ENCODE results near the gene CAMK2A. TPM values are rescaled to one million over a fixed set of nuclear protein-coding genes. Genes with fewer than 3 reads are reported as not detected.
A peak's percentile ranks its signal among the peaks of the same experiment; 100 is the strongest.

CAMK2A gene
- total RNA-seq, 2 donors from 2014 or later: not detected

DNA sequence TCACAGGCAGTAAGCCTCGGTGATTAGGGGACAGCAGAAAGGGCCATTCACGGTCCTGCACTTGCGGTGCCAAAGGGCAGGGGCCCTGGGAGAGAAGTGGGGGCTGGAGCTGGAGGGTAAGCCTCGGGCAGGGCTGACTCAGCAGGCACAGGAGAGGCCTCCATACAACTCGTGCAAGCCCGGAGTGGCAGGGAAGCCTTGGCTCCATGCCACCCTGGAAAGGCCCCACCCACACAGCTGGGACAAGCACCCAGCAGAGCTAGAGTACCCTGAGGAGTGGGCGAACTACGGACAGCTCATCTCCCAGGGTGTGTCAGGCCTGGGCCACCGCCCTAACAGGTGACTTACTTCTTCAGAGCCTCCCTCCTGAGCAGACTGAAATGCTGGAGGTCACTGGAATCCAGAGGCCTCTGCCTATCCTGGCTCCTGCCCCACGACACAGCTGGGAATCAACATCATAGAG is 5.6 kb upstream of the CAMK2A start:
- no peaks in the 10 kb centered on the region for H3K36me3 Mint-ChIP-seq
- H3K9me3 Mint-ChIP-seq: no peaks in the 10 kb centered on the region
- DNase-seq (ENCODE audit: low spot score in 2 of 2) (no peak), ATAC-seq (no peak)
- no peak overlapping the region for H3K27ac Mint-ChIP-seq

DNA sequence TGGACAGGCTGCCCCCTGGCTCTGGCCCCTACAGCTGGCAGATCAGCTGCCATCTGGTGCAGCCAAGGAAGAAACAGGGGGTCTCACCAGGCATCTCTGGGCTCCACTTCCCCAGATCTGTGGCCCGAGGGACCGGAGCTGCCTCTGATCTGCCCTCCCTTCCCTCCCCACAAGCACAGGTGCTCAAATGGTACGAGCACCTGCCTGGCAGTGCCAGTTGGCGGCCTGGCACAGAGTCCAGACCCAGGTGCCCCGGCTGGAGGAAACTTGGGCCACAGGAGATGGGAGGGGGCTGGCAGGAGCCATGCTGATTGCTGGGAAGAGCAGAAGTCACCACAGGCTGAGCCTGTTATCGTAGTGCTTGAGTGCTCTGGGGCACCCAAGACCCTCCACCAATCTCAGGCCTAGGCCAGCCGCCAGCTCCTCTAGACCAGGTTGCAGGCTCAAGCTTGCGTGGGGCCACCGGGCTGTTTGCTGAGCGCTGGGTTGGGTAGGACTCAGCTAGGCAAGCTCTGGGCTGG is 5.0 kb upstream of the CAMK2A start:
- ATAC-seq (no peak), DNase-seq (ENCODE audit: low spot score in 2 of 2) (no peak)
- Mint-ChIP-seq H3K9me3 (no peaks in the 10 kb centered on the region), H3K36me3 (no peaks in the 10 kb centered on the region), H3K27ac (no peak overlapping the region)

DNA sequence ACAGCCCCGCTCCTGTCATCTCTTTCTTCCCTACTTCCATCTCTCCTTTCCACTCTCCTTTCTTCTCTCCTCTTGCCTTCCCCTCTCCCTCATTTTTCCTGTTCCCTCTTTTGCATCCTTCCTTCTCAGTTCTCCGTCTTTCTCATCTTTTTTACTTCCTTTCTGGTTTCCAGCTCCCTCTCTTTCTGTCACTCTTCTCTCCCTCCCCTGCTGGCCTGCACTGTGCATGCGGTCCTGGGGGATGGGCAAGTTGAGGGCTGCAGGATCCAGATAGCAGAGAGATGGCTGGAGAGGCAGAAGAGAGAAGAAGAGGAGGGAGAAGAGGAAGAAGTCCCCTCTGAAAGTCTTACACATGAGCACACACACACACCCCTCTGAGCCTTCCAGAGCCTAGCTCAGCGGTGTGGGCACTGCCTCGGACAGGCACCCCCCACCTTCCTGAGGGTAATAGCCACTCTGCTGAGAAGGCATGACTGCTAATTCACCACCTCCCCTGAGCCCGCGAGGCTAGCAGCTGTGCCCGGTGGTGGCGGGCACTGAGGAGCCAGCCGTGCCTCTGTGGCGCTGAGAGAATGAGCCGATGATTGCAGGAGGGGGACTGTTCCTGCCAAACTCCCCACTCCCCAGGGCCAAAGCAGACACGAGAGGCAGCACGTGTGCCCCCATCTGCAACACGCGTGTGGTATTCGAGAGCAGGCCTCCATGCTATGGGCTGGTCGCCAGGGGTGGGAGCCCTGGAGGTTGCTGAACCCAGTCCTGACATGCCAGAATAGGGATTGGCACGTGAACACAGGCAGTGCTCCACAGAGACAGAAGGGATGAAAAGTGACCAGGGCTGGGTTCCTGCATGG is 3.7 kb upstream of the CAMK2A start:
- H3K27ac Mint-ChIP-seq: no peak overlapping the region
- DNase-seq (ENCODE audit: low spot score in 2 of 2) (no peak), ATAC-seq (no peak)
- H3K36me3 Mint-ChIP-seq: no peaks in the 10 kb centered on the region
- H3K9me3 Mint-ChIP-seq: no peaks in the 10 kb centered on the region

DNA sequence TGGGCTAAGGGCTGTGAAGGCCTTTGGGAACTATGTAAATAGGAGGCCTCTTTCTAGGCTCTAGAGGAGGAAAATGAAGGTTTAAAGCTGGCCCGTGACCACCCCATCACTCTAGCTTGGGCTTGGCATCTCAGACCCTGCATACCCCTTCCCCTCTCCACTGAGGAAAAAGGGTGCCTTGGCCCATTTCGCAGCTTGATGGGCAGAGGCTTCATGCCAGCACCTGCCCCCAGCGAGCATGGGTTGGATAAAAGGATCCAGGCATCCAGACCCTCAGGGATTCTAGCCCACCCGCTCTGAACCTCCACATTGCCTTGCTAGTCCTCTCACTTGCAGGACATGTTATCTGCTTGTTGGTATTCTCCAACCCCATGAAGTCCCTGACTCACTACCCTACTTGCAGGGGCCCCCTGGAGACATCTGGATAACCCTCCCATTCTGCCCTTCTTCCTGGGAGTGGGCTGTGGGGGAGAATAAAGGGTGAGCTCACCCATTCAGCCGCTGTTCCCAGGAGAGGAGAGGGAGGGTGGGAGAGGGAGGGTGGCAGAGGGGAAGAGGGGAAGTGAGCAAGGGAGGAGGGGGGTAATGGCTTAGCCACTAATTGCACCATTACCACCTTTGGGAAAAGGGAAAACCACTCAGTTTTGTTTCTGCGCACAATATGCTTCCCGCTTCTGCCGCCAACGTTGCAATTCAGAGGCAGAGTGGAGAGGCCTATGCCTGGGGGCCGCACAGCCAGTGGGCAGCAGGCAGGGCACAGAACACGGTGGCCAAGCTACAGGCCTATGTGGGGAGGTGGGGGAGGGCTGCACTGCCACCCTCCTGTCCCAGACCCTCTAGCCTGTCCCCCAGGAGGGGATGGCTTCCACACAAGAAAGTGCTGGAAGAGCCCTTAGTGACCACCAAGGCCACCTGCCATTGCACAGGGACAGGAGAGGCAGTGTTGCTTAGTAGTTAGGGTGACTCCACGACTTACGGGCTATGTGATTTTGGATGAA is 2.1 kb upstream of the CAMK2A start:
- no peaks in the 10 kb centered on the region for H3K9me3 Mint-ChIP-seq
- DNase-seq (ENCODE audit: low spot score in 2 of 2) (no peak), ATAC-seq (no peak)
- no peak overlapping the region for H3K27ac Mint-ChIP-seq
- no peaks in the 10 kb centered on the region for H3K36me3 Mint-ChIP-seq

DNA sequence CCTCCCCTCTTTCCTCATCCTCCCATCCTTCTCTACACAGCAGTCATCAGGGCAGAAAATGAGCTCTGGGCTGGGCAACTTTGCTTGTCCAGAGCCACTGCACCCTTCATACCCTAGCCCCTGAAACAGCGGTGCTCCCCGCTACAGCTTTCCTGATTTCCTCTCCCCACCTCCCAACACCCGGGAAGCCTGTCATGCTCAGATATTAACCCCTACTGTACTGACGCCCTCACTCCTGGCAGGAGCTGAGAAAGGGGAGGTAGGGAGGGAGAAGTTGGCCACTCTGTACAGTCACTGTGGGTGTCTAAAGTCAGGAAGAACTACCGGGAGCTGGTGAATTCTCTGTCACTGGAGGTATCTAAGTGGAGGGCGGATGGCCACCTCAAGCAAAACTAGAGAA is 782 bp downstream of the CAMK2A start:
- ATAC-seq (no peak), DNase-seq (ENCODE audit: low spot score in 2 of 2) (no peak)
- H3K27ac Mint-ChIP-seq: no peak overlapping the region
- no peaks in the 10 kb centered on the region for H3K9me3 Mint-ChIP-seq
- H3K36me3 Mint-ChIP-seq: no peaks in the 10 kb centered on the region

DNA sequence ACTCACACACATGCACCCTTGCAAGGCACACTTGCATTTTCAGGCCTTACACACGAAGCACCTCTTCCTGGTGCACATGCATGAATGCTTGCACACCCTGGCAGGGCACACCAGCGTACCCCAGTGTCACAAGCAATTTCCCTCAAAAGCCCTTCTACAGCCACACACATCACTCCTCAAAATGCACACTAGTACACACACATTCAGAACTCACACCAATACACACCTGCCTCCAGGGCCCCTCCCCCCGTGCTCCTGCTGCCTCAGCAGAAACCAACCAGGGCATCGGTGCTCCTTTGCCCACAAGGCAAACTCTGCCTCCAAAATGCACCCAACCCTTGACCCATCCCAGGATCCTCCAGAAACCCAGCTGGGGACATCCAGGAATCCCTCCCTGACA is 1.2 kb downstream of the CAMK2A start:
- no peak overlapping the region for H3K27ac Mint-ChIP-seq
- DNase-seq (ENCODE audit: low spot score in 2 of 2) (no peak), ATAC-seq (no peak)
- H3K36me3 Mint-ChIP-seq: no peaks in the 10 kb centered on the region
- no peaks in the 10 kb centered on the region for H3K9me3 Mint-ChIP-seq

DNA sequence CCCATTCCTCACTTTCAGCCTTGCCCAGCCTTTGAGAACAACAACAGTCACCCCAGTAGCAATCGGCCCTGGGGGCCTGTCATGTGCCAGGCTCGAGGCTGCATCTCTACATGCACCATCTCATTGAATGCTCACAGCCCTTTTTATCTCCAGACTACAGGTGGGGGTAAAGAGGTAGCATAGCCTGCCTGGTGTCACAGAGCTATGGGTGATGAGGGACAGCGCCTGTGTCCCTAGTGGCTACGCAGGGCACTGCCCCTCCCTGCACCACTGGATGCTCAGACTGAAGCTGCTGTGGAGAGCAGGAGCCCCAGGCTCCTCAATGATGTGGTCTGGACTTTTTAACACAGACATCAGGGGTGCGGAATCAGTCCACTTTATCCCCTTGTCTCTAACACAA is 2.8 kb downstream of the CAMK2A start:
- DNase-seq (ENCODE audit: low spot score in 2 of 2): no peak
- H3K36me3 Mint-ChIP-seq: no peaks in the 10 kb centered on the region
- H3K27ac Mint-ChIP-seq: peak overlapping the region in 1 of 2 donors; percentile 79
- ATAC-seq: peak in 1 of 2 donors; percentile 43
- H3K9me3 Mint-ChIP-seq: no peaks in the 10 kb centered on the region

DNA sequence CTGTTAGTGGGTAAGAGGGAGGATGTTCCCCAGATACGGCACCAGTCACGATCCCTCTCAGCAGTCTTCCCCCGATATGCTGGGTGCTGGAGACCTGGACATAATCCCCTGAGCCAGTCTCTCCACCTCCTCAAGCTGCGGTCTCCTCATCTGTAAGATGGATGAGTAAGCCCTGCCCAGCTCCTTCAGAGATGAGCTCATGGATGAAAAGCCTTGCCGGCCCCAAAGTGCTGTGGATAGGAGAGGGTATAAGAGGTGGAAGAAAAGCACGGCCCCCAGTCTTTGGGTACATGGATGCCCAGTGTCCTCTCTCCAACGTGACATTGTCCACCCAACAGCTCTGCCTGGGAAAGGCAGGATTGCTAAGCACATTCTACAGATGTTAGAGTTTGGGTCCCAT is 4.5 kb downstream of the CAMK2A start:
- no peak overlapping the region for H3K27ac Mint-ChIP-seq
- ATAC-seq (no peak), DNase-seq (ENCODE audit: low spot score in 2 of 2) (no peak)
- no peaks in the 10 kb centered on the region for H3K36me3 Mint-ChIP-seq
- no peaks in the 10 kb centered on the region for H3K9me3 Mint-ChIP-seq

DNA sequence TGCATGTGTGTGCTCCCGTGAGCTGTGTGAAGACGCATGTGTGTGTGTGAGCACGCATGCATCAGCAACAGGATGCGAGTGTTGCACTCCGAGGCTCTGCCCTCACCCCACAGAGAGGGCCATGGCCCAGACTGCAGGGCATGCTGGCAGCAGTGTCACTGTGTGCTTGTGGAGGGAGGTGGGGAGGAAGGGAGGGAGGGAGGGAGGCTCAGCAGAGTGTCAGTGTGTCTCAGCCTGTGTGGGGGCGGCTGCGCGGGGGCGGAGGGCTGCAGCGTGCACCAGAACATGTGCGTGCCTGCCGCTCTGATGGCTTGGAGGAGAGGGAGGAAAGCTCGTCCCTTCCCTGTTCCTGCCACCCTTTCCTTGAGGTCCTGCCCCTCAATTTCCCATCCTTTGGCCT is 5.3 kb downstream of the CAMK2A start:
- Mint-ChIP-seq H3K27ac (no peak overlapping the region), H3K36me3 (no peaks in the 10 kb centered on the region), H3K9me3 (no peaks in the 10 kb centered on the region)
- no peak for DNase-seq (ENCODE audit: low spot score in 2 of 2)
- ATAC-seq: no peak

DNA sequence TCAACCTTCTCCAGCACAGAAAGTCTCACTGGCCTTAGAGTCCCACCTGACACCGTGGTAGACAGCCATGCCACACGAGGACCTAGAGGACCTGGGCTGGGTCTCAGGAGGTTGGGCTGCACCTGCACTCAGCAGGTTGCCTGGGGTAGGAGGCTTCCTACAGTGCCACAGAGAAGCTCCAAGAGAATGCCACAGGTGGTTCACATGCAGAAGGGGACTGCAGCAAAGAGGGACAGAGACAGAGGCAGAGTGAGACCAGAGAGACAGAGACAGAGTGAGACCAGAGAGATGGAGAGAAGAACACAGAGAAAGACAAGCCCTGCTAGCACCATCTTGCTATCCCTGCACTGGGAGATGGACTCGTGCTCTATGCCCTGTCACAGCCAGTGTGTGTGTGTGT is 5.7 kb downstream of the CAMK2A start:
- ATAC-seq (no peak), DNase-seq (ENCODE audit: low spot score in 2 of 2) (no peak)
- Mint-ChIP-seq H3K36me3 (no peaks in the 10 kb centered on the region), H3K27ac (no peak overlapping the region), H3K9me3 (no peaks in the 10 kb centered on the region)

DNA sequence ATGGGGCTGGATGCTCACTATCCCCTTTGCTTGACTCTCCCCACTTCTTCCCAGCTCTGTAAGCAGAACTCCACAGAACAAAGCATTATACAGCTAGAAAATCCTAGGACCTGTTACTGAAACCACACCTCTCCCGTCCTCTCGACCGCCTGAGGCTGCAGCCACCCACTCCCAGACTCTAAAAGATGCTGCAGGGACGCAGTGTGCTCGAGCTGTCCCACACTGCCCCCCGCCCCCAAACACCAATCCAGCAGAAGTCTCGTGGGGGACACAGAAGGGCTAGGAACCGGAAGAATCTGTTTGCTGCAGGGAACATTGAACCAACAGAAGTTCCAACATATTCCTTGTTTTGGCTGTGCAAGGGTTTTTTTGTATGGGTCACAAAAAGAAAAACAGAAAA is 7.6 kb downstream of the CAMK2A start:
- ATAC-seq: no peak
- DNase-seq (ENCODE audit: low spot score in 2 of 2): no peak
- Mint-ChIP-seq H3K36me3 (no peaks in the 10 kb centered on the region), H3K27ac (no peak overlapping the region), H3K9me3 (no peaks in the 10 kb centered on the region)

DNA sequence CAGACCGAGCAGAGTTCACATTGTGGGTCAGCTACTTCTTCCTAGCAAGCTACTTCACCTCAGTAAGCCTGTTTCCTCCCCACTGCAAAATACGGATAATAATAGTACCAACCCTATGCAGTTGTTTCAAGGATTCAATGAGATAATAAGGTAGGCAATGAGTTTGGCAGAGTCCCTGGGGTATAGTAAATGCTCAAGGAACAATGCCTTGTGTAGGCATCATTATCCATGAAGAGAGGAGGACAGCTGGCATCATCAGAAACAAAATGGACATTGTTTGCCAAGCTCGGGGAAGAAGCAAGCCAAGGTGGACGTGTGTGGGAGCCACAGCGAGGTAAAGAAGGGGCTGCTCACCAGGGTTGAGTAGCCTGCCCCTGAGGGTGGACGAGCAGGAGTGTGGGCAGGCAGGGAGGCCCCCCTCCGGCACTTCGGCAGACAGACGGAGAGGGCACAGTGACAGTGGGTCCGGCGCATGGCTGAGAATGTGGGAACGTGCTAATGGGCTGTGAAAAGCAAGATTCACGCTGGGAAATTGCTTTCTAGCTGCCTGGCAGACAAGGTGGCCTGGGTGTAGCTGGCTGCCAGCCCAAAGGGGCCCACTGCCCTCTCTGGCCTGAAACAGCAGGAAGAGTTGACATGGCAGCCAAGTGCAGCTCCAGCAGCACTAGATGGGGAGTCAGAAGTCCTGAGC is 10.1 kb downstream of the CAMK2A start:
- Mint-ChIP-seq H3K9me3 (no peaks in the 10 kb centered on the region), H3K27ac (no peak overlapping the region), H3K36me3 (no peaks in the 10 kb centered on the region)
- DNase-seq (ENCODE audit: low spot score in 2 of 2) (no peak), ATAC-seq (no peak)

DNA sequence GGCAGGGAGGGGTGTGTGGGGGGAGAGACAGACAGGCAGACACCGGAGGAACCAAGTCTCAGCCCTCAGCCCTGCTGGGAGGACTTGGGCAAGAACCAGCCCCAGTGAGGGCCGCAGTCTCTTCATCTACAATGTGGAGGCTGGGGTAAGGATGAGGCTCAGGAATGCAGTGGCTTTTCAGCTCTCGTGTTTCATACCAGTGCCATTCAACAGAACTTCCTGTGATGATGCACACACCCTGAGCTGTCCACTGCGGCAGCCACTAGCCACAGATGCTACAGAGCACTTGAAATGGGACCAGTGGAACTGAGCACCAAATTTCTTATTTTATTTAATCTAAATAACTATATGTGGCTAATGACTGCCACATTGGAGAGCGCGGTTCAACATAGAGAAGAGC is 10.7 kb downstream of the CAMK2A start:
- H3K9me3 Mint-ChIP-seq: no peaks in the 10 kb centered on the region
- H3K27ac Mint-ChIP-seq: no peak overlapping the region
- DNase-seq (ENCODE audit: low spot score in 2 of 2): no peak
- ATAC-seq: no peak
- H3K36me3 Mint-ChIP-seq: no peaks in the 10 kb centered on the region

DNA sequence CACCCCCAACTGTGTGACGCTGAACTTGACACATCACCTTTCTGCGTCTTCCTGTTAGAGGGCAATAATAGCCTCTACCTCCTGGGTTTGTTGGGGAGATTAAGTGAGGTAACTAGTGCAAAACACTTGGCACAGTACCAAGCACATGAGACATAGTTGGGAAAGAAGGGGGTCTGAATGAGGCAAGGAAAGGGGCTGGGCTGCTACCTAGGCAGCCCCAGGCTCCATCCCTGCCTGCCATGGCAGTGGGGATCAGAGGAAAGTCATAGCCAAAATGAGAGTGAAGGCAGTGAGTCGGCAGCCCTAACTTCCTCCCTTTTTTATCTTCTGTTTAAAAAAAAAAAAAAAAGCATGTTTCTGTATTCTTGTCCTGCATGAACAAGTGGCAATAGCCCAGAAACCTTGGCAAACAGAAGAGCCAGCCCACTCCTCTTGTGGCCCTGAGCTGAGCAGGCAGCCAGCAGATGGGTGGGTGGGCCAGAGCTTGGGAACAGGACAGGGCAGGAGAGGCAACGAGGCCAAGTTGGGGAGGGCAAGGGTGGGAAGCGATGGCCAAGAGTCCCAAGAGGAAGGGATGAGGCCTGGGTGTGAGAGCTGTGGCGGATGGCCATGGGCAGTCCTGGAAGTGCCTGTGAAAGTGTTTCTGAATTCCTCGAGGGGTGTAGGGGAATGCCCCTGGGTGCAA is 11.4 kb downstream of the CAMK2A start:
- no peaks in the 10 kb centered on the region for H3K36me3 Mint-ChIP-seq
- H3K27ac Mint-ChIP-seq: no peak overlapping the region

DNA sequence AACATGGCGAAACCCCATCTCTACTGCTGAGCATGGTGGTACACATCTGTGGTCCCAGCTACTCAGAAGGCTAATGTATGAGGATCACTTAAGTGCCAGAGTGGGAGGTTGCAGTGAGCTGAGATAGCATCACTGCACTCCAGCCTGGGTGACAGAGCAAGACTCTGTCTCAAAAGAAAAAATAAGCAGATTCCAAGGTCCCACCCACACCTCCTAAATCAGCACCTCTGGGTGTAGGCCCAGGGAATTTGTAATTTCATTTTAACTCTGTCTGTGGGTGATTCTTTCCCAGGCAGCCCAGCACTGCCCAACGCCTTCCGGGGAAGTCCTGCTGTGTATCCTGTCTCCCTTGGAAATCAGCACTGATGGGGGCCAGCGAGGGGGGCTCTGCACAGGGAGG is 12.5 kb downstream of the CAMK2A start:
- Mint-ChIP-seq H3K36me3 (no peaks in the 10 kb centered on the region), H3K9me3 (no peaks in the 10 kb centered on the region), H3K27ac (no peak overlapping the region)
- DNase-seq (ENCODE audit: low spot score in 2 of 2) (no peak), ATAC-seq (no peak)

More for the DNA sequence above, 11.4 kb downstream of the CAMK2A start:
- ATAC-seq (no peak), DNase-seq (ENCODE audit: low spot score in 2 of 2) (no peak)
- no peaks in the 10 kb centered on the region for H3K9me3 Mint-ChIP-seq

DNA sequence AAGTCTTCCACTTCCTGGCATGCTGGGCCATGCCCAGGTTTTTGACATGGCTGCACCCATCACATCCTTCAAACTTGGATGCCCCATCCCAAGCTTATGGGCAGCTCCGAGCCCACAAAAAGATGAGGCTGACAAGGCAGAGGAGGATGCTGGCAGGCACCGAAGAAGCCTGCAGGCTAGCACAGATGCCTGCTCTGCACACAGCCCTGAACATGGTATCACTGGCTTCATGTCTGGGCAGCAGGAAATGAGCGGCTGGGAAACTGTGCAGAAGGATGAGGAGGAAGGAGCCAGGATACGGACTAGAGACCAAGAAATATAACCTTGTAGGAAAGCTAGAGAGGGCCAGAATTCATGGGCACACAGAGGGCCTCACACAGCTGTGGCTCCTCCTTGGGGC is 14.8 kb downstream of the CAMK2A start:
- no peak overlapping the region for H3K27ac Mint-ChIP-seq
- DNase-seq (ENCODE audit: low spot score in 2 of 2) (no peak), ATAC-seq (no peak)
- no peaks in the 10 kb centered on the region for H3K36me3 Mint-ChIP-seq
- H3K9me3 Mint-ChIP-seq: no peaks in the 10 kb centered on the region
